Globus pallidus (tissue), 1 donor: ENCODE data around the gene LPXN.

Experiments used
- DNase-seq: peaks from one replicate; pipeline ENCODE4 v3.0.0-alpha.2; 2015; ENCODE audit warnings: low spot score

The LPXN gene

GRCh38 chr11:58524232-58525036 is 51.2 kb downstream of the LPXN start:
- peak; percentile 81 for DNase-seq

- DNase-seq = peak; percentile 57
These were observed 61.8 kb downstream of the LPXN start for GRCh38 chr11:58513747-58514367.

GRCh38 chr11:58511636-58512035 is 64.0 kb downstream of the LPXN start:
- no peak for DNase-seq

- DNase-seq = no peak
These were observed 65.9 kb downstream of the LPXN start for GRCh38 chr11:58509748-58510147.

GRCh38 chr11:58508814-58509213 is 66.8 kb downstream of the LPXN start:
- DNase-seq = no peak

- no peak for DNase-seq
These were observed 67.7 kb downstream of the LPXN start, which contains the start of gene OR5B21 for GRCh38 chr11:58508005-58508404. OR5B21 (minus strand) TSS chr11:58508105; CDS start chr11:58508105, 0 bp downstream.

GRCh38 chr11:58507355-58507754 is 68.3 kb downstream of the LPXN start:
- DNase-seq = no peak

DNA sequence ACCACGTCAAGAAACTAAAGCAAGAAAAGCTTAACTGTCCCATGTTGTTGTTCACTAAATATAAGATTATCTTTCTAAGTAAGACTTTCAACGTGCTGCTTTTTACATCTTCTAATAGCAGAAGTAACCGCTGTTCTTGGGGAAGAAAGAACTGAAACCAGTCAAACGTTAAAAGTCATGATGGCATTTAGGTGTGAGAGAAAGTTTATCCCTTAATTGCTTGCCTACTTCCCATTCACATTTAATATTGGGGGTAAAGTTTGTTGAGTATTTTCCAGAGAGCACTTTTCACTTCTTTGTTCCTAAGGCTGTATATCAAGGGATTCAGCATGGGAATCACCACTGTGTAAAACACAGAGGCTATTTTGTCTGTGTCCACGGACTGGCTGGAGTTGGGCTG is 68.7 kb downstream of the LPXN start:
- peak; percentile 7 for DNase-seq

DNA sequence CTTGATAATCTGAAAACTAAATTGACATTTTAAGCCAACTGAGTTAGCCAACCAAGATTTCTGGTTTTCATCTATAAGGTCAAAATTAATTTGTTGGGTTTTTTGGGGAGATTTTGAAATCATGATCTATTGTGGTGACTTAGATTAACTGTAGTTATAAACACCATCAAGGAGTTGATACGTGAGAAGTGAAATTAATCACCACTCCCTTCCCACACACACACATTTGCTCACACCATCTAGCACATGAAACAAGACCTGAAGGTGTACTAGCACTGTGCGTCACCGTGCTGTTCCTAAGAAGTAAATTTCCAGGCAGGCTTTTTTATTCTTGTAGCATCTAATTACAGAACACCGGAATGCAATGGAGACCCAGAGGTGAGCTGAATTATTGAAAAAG is 69.8 kb downstream of the LPXN start:
- no peak for DNase-seq

DNA sequence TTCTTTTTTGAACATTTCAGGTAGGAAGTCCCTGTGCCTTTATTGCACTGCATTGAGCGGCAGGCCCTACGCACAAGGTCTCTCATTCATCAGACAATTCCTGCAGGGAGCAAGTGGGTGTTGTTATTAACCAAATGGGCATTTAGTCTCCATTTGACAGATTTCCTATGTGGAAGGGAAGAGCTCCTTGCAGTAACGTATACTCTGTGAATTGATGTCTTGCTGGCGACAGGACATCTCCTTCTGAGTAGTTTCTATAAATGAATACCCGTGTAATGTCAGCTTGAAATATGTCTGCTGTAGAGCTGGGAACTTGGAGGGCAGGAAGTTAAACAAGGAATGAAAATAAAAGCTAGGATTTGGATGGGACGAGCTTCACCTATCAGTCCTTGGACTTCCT is 71.4 kb downstream of the LPXN start:
- no peak for DNase-seq

DNA sequence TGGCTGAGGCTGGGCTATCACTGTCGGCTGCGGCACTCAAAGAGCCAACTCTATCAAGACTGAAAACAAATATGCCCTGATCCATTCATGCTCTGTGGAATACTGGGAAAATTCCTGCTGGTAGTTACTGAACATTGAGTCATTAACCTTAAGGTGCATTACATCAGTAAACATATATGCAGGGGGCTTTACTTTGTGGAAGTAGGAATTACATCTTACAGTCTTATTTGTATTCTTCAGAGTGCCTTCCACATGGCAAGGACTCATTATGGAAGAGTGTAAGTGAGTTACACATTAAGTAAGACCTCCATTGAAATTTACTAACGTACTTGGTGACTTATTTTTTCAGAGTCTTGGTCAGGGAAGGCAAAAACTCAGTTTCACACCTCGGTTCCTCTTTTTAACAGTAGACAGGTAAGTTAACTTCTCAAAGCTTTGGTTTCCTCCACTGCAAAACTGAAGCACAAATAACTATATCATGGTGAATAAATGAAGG is 72.2 kb downstream of the LPXN start:
- DNase-seq = no peak

DNA sequence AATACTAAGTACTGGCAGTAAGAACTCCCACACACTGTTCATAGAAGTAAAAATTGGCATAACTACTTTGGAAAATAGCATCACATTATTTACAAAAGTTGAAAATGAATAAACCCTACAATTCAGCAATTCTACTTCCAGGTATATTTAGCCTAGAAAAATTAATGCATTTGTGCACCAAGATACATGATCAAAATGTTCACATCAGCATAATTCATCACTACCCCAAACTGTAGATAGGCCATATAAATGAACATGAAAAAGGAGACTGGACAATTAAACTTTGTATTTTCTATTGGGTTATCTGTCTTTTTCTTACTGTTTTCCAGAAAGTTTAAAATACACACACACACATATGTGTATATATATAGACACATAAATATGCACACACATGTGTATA is 73.7 kb downstream of the LPXN start:
- no peak for DNase-seq

DNA sequence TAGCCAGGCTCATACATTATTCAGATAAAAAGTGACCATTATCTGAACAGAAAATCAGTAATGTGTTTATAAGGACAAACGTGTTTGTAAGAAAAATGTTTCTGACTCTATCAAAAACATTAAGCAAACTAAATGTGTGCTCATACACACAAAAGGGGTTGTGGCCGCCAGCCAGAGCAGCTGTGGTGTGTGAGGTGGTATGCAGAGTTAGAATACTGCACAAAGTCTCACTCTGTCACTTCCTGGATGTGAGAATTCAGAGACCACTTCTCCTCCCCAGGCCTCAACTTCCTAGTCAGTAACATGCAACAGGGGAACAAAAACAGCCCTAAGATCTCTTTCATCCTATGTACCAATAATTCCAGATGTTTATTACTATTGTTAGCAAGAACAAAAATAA is 77.2 kb downstream of the LPXN start:
- no peak for DNase-seq

- DNase-seq = no peak
These were observed 77.7 kb downstream of the LPXN start for GRCh38 chr11:58497951-58498350.

DNA sequence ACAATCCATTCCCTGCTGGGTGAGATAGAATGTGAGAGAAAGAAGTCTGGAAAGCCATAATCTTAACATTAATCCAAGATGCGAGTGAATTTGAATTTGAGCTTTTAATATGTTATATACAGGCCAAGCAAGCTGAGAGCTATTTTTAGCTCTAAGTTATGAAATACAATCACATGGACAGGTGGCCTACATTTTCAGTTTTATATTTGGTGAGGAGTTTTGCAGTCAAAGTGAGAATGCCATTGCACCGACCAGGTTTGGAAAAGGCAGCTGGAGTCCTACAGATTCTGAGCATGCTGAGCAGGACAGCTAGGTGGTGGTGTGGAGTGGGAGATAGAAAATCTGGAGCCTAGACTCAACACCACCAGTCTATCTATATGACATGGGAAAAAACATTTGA is 79.8 kb downstream of the LPXN start:
- no peak for DNase-seq

- DNase-seq = no peak
These were observed 81.6 kb downstream of the LPXN start for GRCh38 chr11:58494101-58494500.

- no peak for DNase-seq
These were observed 82.0 kb downstream of the LPXN start for GRCh38 chr11:58493676-58494075.

GRCh38 chr11:58490827-58491226 is 84.8 kb downstream of the LPXN start:
- DNase-seq = no peak

DNA sequence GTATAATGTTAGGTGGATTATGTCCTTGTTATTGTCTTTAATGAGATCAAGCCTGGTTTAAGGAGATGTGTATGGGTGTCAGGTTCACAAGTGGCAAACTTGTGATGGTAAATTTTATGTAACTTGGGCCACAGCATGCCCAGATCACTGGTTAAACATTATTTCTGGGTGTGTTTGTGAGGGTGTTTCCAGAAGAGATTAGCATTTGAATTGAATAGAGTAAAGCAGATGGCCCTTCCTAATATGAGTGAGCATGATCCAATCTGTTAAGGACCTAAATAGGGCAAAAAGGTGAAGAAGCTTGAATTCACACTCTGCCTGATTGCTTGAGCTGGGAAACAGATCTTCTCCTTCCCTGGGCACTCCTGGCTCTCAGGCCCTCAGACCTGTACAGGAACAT is 88.5 kb downstream of the LPXN start:
- no peak for DNase-seq

DNA sequence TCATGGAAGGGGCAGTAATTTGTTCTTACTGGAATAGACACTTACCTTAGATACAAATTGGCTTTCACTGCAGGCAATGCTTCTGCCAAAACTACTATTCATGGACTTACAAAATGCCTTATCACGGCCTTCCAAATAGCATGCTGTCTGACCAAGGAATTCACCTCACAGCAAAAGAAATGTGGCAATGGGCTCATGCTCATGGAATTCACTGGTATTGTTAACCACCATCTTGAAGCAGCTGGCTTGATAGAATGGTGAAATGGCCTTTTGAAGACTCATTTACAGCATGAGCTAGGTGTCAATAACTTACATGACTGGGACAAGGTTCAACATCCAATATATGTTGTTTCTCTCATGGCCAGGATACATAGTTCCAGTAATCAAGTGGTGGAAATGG is 89.7 kb downstream of the LPXN start:
- DNase-seq = no peak
